ENCODE results near the gene MSI2.

The MSI2 gene

DNA sequence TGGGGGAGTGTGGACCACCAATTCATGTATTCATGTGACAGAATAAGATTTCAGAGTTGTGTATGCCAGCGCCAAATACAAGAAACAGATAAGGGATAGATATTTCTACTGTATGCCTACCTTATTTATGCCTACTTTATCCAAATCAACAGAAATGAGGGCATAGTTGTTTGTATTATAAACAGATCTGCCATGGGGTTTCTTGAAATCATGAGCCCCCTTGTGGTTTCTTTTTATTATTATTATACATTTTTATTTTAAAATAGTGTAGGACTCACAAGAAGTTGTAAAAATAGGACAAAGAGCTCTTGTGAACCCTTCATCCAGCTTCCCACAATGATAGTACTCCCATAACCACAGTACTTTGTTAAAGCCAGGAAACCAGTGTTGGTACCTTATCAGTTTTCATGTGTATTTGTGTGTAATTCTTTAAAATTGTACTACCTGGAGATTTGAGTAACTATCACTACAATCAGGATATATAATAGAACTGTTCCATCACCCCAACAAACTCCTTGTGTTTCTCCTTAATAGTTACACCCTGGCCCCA, 259.4 kb downstream of the MSI2 start:
- no peak for DNase-seq

DNA sequence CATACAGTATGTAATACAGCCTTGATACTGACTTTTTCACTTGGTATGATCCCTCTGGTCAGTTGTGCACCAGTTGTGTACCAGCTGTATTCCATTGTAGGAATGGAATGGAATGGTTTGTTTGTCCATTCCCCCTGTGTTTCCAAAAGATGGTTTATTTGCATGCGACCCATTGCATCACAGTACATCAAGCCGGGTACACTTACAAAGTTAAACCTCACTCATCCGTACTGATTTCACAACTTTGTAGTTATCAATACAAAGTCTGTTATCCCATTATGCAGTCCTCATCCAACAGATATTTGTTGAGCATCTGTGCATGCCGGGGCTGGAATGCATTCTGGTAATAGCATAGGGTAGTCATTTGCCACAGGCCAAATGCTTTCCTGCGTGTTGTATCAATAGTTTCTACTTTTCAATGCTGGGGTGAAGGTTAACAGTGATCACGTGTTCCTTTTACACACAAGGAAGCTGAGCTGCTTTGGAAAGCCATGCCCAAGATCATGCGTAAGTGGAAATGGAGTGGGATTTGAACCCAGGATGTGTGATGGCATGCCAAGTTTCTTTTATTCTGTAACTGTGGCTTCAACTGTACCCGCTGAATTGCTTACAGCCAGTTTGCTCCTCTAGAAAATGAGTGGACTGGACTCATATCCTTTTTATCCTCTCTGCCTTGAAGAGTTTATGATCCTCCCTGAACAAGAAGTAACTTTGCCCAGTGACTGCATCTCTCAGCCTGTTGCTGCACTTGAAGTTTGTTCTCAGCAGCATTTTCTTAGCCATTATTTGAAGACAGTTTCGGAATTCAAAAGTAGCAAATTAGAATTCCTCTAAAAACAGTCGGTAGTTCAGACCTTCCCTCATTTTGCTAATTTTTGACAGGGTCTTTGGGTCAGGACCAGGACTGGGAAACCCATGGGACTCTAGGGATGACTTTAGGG, 260.2 kb downstream of the MSI2 start:
- DNase-seq: no peak

DNA sequence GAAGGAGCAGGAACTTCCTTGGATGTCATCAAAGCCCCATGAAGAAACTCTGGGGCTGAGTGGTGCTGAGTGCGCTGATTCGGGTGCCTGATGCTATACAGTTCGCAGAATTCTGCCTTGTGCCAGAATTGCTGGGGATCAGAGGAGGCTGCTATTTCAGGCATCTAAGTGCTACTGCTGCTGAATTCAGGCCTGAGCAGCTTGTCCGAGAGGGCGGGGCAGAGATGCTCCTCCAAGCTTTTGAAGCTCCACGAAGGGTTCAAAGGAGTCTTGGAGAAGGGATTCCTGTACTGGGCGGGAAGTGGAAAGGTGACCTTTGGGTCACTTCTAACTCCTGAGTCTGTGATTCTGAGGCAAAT, 260.9 kb downstream of the MSI2 start:
- no peak for DNase-seq

DNA sequence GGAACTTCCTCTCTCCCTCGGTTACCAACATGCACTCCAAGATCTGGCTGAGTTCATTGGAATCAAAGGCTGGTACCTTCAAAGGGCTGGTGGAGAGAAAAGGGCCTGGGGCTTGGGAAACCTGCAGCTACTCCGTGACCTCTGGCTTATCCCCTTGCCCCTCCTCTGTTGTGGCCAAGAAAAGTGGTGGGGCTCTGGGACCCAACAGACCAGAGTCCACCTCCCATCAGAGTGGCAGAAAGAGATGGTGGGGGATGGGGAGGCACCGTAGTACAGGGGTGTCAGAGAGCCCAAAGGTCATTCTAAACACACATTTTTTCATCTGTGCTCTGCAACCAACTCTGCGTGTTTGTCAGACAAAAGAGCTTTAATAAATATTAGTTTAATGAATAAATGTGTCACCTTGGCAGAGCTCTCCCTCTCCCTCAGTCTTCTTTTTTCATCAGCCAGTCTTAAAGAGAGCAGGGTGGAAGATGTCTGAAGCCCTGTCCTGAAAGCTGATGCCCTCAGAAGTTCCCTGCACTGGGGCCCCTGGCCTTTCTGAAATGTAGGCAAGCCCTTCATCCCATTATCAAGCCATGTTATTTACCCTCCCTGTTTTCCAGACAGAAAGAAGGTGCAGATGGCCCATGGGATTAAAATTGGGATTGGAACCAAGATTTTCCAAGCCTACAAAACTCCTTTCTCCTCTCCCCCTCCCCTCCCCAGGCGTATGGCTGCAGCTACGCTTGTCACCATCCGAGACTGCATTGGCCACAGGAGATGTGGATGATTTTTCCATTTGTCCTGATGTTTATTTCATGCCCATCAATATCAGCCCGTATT, 261.5 kb downstream of the MSI2 start:
- no peak for DNase-seq

DNA sequence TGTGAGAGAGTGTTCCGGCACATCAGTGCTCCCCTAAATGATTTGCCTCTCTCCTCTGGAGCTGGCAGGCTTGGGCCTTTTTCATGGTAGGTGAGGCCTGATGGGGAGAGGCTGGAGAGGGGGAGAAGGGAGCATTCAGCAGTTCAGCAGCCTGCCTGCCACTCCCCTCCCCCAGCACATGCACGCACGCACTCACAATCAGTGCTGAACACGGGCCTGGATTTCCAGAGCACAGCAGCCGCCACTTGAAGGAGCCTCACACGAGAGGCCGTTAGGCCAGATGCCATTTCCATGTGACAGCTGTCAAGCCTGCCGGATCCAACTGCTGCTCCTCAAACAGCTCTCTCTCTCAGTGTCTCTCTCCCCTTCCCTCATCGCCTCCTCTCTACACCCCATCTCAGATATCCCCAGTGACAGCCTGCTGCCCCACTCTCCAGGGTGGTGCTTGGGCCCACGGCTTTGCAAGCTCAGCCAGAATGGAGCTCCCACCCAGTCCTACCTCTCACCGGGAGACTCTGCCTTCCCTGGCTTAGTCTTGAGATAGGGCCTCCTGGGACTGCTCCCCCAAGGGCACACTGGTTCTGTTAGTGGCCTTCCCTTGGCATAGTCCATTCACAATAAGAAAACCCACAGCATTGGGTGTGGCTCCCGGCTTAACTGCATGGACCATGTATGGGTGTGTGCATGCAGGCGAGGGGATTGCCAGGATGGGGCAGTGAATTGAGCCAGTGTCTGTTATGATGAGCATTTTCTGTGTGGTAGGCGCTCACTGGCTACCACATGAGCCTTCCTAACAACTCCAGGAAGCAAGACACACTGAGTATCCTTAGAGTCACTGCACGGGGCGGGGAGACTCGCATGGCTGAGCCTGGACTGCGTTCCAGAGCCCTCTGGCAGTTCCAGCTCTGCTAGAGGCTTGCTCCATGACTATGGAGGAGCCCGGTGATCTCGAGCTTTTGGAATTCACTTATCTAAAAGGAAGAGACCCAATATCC, 262.6 kb downstream of the MSI2 start:
- DNase-seq: no peak

DNA sequence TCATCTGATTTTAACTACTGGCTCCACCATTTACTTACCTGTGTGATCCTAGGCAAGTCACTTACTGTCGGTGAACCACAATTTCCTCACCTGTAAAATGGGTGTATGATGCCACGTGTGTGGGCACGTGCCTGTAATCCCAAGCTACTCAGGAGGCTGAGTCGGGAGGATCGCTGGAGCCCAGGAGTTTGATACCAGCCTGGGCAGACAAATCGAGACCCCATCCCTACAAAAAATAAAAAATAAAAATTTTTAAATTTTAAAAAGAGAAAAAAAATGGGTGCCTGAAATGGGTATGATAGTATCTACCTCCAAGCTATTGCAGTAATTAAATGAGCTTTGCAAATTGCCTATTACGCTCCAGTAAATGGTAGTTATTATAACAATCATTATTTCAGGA, 263.5 kb downstream of the MSI2 start:
- DNase-seq: no peak

DNA sequence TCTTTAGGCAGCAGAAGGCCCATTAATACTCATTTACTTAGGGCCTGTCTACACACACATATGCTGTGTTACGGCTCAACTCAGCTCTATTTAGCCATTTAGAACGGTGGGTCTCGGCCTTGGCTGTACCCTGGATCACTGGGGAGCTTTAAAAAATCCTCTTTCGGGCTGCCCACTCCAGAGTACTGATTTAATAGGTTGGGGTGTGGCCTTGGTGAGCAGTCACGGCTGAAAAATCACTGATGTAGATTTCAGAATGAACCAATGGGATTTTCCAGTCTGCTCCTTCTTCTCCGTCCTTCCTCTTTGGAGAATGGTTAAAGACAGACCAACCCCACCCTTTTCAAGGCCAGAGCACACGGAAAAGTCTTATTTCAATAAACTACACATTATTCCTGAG, 265.3 kb downstream of the MSI2 start:
- DNase-seq: no peak

DNA sequence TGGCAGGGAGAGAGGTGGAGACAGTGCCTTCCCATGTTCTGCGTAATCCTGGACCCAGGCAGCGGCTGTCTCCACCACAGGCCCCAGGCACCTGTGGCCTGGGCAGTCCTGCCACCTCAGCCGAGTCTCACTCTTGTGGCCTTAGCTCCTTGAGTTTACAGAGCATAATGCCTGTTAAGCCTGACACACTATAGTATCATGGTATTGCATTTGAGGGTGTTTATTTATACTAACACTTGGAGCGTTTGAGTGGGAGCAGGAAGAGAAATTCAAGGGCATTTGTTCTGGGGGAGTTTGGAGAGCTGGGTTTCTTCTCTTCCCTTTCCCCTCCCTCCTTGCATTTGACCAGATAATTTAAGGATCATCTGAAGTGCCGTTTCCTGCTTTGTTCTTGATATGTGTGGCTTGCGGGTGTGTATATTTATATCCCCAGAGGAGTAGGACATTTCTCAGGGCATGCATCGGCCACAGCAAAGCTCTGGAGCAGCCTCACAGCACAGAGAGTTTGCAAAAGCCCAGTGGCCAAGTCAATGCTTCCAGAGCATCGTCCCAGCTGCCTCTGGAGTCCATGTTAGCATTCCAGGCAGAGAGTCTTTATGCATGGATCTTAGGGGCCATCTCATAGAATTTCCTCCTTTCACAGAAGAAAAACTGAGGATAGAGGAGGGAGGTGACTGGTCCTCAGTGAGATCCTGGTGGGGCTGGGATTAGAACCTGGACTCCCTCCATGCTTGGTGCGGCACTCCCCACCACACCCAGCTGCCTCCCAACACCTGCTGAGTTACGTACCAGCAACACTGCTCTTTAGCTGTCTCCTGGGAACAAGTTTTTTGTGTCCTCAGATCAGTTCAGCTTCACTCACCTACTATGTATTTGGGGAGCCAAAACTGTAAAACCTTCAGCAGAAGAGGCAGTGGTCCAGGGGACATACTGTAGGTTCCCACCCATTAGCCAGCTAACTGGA, 266.0 kb downstream of the MSI2 start:
- no peak for DNase-seq

DNA sequence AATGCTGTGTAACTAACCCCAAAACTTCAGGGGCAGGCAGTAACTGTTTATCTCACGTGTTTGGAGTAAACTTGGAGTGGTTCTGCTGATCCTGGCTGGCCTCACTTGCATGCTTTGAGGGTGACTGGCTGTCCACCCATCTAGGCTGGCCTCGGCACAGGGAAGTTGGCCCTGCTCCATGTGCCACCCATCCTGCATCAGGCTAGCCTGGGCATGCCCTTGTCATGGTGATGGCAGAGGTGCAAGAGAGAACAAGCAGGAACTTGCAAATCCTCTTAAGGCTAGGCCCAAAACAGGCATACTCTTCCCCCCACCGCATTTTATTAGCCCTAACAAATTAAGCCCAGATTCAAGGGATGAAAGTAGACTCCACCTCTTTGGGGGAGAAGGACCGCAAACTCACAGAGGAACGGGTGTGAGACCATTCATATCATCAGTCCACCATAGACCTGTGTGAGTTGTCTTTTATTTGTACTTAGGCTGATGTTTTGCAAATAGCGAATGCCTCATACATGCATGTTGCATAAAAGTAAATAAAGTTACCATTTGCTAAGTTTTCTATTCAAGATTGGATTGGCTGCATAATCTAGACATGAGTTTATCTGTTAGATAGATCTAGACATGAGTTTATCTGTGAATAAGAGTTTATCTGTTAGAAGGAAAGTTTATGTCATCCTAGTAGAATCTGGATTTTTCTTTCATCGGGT, 267.8 kb downstream of the MSI2 start:
- DNase-seq: no peak

DNA sequence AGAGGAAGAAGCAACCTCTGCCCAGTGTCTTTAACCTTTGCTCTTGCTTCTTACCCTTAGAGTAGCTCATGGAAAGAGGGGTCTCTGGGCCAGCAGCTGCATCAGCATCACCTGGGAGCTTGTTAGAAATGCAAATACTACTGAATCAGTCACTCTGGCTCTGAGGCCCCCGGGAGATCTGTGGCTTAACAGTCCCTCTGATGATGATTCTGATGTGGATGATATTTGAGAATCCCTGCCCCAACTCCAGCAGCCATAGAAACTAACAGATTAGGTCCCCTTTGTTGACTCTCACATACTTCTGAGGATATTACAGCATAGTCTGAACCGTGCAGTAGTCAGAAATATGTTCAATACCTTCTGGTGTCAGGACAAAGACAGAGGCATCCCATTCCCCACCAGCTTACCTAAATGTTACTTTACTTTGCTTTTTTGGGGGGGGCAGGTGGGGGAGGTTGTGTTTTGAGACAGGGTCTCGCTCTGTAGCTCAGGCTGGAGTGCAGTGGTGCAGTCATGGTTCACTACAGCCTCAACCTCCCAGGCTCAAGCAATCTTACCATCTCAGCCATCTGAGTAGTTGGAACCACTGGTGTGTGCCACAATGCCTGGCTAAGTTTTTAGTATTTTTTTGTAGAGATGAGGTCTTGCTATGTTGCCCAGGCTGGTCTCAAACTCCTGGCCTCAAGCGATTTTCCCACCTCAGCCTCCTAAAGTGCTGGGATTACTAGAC, 268.7 kb downstream of the MSI2 start:
- DNase-seq: no peak

DNA sequence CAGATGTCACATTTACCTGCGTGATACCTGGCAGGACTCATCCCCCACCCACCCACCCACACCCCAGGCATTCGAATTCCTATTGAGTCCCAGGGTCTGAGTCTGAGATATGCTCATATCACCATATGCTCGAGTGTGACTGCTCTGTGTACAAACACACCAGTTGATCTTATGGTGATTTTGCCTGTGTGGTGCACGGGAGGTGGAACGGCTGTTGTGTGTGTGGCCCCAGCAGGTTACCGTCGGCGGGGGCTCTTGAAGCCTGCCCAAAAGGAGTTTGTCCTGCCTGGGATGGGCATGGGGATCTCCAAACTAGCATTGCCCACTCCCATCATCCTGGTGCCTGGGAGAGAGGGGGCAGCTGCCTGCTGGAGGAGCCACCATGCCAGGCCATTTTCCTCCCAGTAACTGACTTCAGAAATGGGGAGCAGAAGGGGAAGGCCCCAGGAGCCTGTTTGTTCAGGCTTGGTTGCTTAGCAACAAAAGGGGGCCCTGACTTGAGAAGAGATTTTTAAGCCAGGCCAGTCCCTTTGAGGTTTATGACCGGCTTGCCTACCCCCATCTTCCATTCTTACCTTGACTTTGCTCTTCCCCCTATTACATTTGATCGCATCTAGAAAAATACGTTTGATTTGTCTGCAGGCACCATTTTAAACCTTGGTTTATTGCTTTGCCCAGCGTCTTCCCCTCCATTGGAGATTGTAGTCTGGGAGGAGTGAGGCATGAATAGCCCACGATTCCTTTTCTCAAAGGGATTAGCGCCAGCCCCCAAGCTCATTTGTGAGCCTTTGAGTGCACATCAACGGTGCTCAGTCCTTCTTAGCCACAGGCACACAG, 271.1 kb downstream of the MSI2 start:
- DNase-seq: no peak

DNA sequence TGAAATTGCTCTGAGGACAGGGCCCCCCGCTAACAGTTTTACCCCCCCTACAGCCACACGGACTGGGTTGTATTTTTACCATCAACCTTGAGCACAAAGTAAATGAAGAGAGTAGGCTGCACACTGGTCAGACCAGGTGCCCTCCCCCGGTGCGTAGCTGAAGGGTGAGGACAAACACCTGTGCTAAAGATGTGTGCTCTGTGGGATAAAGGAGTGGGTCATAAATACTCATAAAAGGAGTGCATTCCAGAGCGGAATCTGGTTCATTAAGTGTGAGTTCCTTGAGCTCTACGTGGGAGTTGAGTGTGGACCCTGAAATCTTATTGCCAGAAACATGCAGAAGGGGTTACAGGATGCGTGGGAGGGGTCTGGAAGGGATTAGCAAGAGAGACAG, 271.7 kb downstream of the MSI2 start:
- DNase-seq: no peak

DNA sequence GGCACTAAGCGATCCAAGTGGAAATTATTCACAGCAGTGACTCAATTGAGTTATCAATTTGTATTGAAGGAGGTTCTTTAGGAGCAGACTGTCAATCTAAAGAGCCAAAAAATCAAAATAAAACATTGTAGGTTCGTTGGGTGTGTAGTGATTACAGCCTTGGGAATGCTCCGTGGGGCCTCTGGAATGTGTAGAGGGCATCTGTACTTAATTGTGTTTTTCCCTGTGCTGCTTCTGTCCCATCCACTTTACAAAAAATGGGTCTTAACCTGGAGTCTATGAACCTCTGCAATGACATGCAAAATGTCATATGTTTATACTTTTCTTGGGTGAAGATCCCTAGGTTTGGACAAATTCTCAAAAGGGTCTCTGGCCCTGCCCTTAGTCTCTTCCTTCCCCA, 273.7 kb downstream of the MSI2 start:
- no peak for DNase-seq

DNA sequence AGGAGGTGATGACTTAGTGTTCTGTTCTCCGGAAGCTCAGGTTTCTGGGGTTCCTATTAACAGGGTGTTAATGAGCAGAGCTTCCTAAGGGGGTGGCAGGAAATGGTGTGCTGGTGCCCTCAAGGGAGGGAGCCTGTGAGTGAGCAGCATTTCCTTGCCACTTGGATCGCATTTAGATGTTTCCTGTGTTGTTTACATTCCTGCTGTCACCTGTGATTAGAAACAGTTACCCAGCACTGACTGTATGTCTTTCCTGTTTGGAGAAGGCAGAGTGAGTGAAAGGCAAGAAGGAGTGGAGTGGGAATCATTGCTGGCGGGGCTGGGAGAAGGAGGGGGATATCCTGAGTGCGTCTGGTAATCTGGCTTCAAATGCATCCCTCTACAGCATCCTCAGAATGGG, 274.2 kb downstream of the MSI2 start:
- DNase-seq: no peak

DNA sequence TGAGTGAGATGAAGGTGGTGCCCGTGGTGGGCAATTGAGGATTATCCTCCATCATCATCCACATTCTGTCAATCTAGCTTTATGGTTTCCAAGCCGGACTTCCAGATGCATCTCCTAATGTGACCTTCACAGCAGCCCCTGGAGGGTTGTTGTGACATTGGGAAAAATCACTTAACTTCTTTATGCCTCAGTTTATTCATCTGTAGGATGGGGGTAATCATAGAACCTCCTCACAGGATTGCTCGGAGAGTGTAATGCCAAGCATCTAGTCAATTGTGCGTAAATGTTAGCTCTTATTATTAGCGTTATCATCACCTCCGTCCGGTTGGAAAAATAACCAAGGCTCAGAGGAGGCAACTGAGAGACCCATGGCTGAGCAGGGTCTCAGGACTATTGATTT, 274.8 kb downstream of the MSI2 start:
- DNase-seq: no peak

DNA sequence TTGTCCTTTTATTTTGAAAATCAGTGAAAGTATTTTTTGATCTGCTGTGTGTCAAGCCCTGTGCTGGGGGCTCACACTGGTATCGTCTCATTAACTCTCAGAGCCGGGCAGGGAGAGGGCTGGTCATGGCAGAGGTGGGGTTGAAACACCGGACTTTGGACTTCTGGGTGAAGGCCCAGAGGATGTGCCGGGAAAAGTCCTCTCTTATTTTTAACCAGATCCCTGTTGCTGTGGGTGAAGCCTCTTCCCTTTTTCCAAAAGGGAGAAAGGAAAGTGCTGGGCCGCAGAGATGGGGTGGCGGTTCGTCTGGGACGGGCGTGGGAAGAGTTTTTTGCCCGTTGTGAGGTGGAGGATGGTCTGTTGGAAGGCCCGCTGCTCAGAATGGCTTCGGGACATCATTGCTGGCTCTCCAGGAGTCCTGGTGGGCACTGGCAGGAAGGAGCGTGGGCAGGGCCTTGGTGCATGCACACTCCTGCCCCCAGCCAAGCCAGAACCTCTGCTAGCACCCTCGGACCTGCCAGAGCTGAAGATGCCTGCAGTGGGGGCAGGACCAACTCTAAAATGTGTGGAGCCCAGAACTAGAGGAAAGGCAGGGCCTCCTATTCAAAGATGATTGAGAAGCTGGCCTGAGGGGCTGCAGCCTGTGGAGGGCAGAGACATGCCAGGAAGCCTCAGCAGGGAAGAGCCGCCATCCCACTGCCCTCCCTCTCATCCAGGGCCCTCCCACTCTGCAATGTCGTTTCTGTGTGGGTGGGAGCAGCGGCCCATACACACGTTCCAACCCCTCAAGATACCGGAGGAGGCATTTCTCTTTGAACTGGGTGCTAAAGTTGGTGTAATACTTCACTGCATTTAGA, 275.6 kb downstream of the MSI2 start:
- DNase-seq: no peak

DNA sequence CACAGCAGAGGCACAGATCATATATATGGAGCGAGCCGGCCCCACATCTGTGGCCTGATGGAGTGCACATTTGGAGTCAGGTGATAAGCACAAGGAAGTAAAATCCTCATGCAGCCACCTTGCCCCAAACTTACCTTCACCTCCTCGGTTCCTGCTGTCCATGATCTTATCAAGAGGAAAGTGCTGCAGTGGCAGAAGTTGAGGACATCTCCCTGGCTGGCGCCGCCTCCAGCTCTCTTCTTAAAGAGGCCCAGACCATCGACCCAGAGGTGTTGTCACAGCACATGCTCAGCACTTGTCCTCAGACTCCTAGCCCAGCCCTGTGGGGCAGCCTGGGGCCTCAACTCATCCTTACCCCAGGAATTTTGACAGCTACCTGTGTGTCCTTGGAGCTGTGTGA, 276.2 kb downstream of the MSI2 start:
- DNase-seq: no peak

DNA sequence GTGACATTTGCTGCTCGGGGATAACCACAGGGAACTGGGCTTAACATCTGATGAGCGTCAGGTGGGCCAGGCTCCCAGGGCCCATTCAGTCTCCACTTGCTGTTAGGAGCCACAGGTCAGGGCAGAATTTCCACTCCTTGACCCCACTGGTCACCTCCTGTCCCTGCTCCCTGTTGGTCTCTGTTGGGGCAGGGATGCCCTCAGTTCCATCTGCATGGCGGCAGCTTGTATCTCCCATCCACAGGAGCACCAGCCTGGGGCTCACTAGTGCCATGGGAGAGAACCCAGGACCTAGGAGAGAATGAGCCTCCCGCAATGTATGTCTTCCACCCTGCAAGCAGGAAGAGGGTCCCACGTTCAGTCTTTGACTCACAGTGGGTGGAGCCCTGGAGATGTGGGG, 276.6 kb downstream of the MSI2 start:
- no peak for DNase-seq
